Bronchial epithelial cell (primary cell): ENCODE results near the gene OR2AT4. TPM values are rescaled to one million over a fixed set of nuclear protein-coding genes. Genes with fewer than 3 reads are reported as not detected.

ENCODE experiments used
- DNase-seq: peaks from one replicate; pipeline ENCODE4 v3.0.0-alpha.2; 2010; ENCODE audit warnings: low read depth
- FAIRE-seq: peaks from 2 replicates; lab custom pipeline; 2011; peaks lifted over from hg19 to GRCh38; lab: Jason Lieb, UNC
- H3K27me3 ChIP-seq: 2 replicates; pipeline ENCODE4 v1.5.1; 2011; ENCODE audit warnings: low read length; ENCODE audit not compliant: control insufficient read depth, insufficient read depth
- H3K36me3 ChIP-seq: 2 replicates; pipeline ENCODE4 v1.5.1; 2011; ENCODE audit warnings: low read length; ENCODE audit not compliant: control insufficient read depth, insufficient read depth
- H3K4me3 ChIP-seq: 2 replicates; pipeline ENCODE4 v1.5.1; 2011; ENCODE audit warnings: mild to moderate bottlenecking, low read depth, low read length, control low read depth
- CTCF ChIP-seq: IDR thresholded peaks from 2 replicates; pipeline ENCODE4 v1.5.1; 2011; ENCODE audit warnings: mild to moderate bottlenecking, moderate library complexity, low read length, control low read depth, inconsistent platforms; ENCODE audit not compliant: insufficient read depth, severe bottlenecking
- total RNA-seq: library from RNA; depleted of rRNA; stranded (reverse); fragments of >200 nt; gene quantifications from 2 replicates; pipeline ENCODE4 v1.2.1, GENCODE V29; 2014

The OR2AT4 gene
- total RNA-seq, 1 donor from 2014 or later: not detected

GRCh38 chr11:75090671-75091177, 6.0 kb downstream of the OR2AT4 start:
- TF ChIP-seq CTCF: no peak
- DNase-seq (no peak), FAIRE-seq (no peak)
- Histone ChIP-seq H3K4me3 (no peak overlapping the region), H3K36me3 (no peaks in the 10 kb centered on the region), H3K27me3 (no peaks in the 10 kb centered on the region)

- no peak for FAIRE-seq
- H3K27me3 ChIP-seq: no peaks in the 10 kb centered on the region
These were observed 9.1 kb downstream of the OR2AT4 start for GRCh38 chr11:75087319-75088305.

GRCh38 chr11:75084883-75085282, 11.8 kb downstream of the OR2AT4 start:
- FAIRE-seq (no peak), DNase-seq (no peak)
- H3K27me3 ChIP-seq: no peaks in the 10 kb centered on the region
- H3K4me3 ChIP-seq: no peak overlapping the region
- no peak for TF ChIP-seq CTCF
- no peaks in the 10 kb centered on the region for H3K36me3 ChIP-seq

More at GRCh38 chr11:75087319-75088305, 9.1 kb downstream of the OR2AT4 start:
- no peak overlapping the region for H3K4me3 ChIP-seq
- no peak for DNase-seq
- H3K36me3 ChIP-seq: no peaks in the 10 kb centered on the region
- TF ChIP-seq CTCF: no peak

- no peaks in the 10 kb centered on the region for H3K36me3 ChIP-seq
- no peak overlapping the region for H3K4me3 ChIP-seq
- FAIRE-seq (no peak), DNase-seq (no peak)
- H3K27me3 ChIP-seq: no peaks in the 10 kb centered on the region
- TF ChIP-seq CTCF: no peak
These were observed 13.5 kb downstream of the OR2AT4 start for GRCh38 chr11:75083217-75083605.

- no peak for FAIRE-seq
- Histone ChIP-seq H3K27me3 (no peaks in the 10 kb centered on the region), H3K4me3 (no peak overlapping the region), H3K36me3 (no peaks in the 10 kb centered on the region)
- no peak for DNase-seq
- TF ChIP-seq CTCF: no peak
These were observed 14.0 kb downstream of the OR2AT4 start for GRCh38 chr11:75082601-75083216.
